ENCODE measurements around the gene ADGRG1. TPM values are rescaled to one million over a fixed set of nuclear protein-coding genes. Genes with fewer than 3 reads are reported as not detected.
"Not testable (repeated sequence)": the region's sequence is repeated elsewhere in the genome, so short reads cannot be mapped to it uniquely, and the experiment has no call there.

The ADGRG1 gene
- 10 to 100 TPM; 10.7 to 34.3 TPM for total RNA-seq

DNA sequence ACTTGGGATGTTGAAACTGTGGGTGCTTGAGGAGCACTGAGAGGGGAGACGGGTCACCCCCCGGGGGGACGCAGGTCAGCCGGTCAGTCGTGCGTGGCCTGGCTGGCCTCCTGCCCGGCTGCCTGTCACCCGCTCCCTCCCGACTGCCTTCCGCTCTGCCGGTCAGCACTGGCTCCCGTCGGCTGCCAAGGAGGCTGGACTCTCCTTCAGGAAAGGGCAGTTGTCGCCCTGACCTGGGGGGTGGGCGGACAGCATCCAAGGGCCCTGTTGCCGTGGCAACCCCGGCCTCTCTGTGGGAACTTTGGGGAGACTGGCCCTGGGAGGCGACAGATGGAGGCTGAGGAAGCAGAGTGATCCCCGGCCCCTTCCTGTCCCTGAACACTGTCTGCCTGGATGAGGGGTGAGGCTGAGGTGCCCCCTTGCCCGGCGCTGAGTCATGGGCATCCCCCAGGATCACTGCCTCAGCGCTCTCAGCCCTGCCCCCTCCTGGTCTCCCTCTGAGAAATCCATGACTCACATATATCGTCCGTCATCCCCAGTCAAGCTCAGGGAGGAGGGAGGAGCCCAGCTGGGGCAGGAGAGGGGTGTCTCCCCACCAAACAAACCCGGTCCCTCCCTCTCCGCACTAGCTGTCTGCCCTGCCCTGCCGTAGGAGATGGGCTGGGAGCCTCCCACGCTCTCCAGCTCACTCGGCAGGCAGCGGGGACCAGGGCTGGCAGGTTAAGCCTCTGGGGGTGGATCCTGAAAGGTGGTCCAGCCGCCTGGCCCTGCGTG lies at the start of gene ADGRG1:
Gene ADGRG1 (plus strand): TSS at position 623 of the 774 bp plus-strand sequence. CDS start 21,658 bp downstream, outside the sequence.
- no peaks in the 10 kb centered on the region for H3K9me3 Mint-ChIP-seq

DNA sequence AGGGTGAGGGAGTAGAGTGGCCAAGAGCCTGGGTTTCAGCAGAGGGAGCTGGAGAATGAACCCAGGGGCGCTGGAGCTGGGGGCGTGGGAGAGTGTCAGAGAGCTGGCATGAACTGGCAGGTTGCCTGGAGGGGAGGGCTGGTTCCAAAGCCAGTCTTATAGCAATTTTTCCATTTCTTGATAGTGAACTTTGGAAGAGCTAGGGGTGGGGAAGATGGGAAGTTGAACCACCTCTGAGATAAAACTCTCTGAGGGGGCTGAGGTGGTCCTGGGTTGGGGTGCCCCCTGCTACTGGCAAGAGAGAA lies 49.1 kb upstream of the ADGRG1 start:
- Mint-ChIP-seq H3K36me3 (ENCODE audit: low read depth) (peaks cover 15% of the 10 kb centered on the region), H3K4me3 (peak overlapping the region; percentile 47), H3K4me1 (peaks cover 32% of the 10 kb centered on the region), H3K27ac (peak overlapping the region; percentile 87), H3K27me3 (no peaks in the 10 kb centered on the region), H3K9me3 (no peaks in the 10 kb centered on the region)
- no peak for ATAC-seq (replicated peaks)

More for the DNA sequence above, at the start of gene ADGRG1:
- ATAC-seq (replicated peaks) = peak; percentile 95
- Mint-ChIP-seq H3K4me1 (peaks cover 20% of the 10 kb centered on the region), H3K27me3 (peaks cover 26% of the 10 kb centered on the region), H3K36me3 (ENCODE audit: low read depth) (peaks cover 4% of the 10 kb centered on the region), H3K4me3 (peak within 1 kb of the TSS; percentile 67), H3K27ac (peak within 1 kb of the TSS; percentile 76)

DNA sequence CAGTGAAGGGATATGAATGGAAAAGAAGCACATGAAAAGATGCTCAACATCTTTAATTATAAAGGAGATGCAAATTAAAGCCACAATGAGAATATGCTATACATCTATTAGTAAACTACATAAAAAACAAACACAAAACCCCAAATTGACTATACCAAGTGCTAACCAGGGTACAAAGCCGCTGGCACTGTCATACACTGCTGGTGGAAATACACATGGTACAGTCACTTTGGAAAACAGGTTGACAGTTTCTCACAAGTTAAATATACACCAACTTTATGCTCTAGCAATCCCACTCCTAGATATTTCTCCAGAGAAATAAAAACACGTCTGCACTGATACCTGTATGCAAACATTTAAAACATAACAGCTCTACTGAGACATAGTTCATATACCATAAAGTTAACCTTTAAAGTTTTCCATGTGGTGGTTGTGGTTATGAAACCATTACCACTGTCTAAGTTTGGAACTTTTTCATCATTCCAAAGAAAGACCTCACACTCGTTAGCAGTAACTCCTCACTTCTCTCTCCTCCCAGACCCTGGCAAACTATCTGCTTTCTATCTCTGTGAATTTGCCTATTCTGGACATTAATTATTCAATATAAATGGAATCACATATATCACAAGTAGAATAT lies 43.3 kb upstream of the ADGRG1 start:
- H3K36me3 Mint-ChIP-seq (ENCODE audit: low read depth) = no peaks in the 10 kb centered on the region
- peaks cover 14% of the 10 kb centered on the region for H3K4me1 Mint-ChIP-seq
- H3K9me3 Mint-ChIP-seq = no peaks in the 10 kb centered on the region
- H3K4me3 Mint-ChIP-seq = peak overlapping the region; percentile 43
- H3K27ac Mint-ChIP-seq = peak overlapping the region; percentile 86
- no peaks in the 10 kb centered on the region for H3K27me3 Mint-ChIP-seq
- peak; percentile 62 for ATAC-seq (replicated peaks)

DNA sequence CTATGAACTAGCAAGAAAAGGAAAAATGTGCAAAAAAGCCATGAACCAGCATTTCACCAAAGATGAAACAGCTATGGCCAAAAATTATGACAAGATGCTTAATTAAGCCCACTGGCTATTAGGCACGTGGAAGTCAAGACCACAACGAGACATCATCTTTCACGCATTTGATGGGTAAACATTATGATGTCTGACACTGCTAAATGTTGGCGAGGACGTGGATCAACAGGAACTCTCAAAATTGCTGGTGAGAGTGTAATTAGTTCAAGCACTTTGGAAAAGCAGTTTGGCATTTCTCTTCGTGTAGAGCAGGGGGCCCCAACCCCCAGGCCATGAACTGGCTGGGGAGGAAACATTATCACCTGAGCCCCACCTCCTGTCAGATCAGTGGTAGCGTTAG lies 39.6 kb upstream of the ADGRG1 start:
- H3K4me1 Mint-ChIP-seq = peaks cover 31% of the 10 kb centered on the region
- no peaks in the 10 kb centered on the region for H3K9me3 Mint-ChIP-seq
- H3K4me3 Mint-ChIP-seq = no peak overlapping the region
- peak overlapping the region; percentile 28 for H3K27ac Mint-ChIP-seq
- peaks cover 21% of the 10 kb centered on the region for H3K36me3 Mint-ChIP-seq (ENCODE audit: low read depth)
- H3K27me3 Mint-ChIP-seq = no peaks in the 10 kb centered on the region
- no peak for ATAC-seq (replicated peaks)

DNA sequence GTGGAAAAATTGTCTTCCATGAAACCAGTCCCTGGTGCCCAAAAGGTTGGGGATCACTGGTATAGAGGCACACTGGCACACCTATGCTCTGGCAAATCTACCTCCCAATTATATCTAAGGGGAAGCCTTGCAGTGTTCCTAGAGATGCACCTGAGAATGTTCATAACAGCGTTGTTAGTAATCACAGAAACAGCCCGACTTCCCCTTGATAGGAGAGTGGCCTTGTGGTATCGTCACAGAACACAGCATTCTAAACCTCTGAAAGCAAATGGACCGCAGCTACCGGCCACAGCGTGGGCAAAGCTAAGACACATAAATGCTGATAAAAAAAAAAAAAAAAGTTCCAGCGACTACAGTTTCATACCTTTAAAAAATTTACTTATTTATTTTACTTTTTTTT lies 39.1 kb upstream of the ADGRG1 start:
- no peaks in the 10 kb centered on the region for H3K27me3 Mint-ChIP-seq
- H3K4me1 Mint-ChIP-seq = peaks cover 31% of the 10 kb centered on the region
- H3K36me3 Mint-ChIP-seq (ENCODE audit: low read depth) = peaks cover 21% of the 10 kb centered on the region
- H3K4me3 Mint-ChIP-seq = no peak overlapping the region
- no peaks in the 10 kb centered on the region for H3K9me3 Mint-ChIP-seq
- peak overlapping the region; percentile 28 for H3K27ac Mint-ChIP-seq
- ATAC-seq (replicated peaks) = no peak

DNA sequence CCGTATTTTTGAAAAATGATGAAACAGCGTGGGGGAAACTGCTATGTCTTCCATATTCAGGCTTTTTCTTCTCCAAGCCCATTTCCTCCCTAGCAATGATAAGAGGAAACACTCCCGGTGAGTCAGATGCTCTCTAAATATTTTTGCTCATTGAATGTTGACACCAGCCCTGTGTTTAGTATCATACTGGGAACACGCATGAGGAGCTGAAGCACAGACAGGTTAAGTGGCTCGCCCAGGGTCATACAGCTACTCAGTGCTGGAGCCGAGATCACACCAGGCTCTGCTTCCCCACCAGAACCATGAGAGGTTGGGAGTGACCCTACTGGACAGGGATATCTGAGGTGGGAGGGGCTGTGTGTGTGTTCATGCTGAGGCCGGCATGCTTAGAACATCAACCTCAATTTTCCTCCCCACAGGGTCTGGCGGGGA lies 37.8 kb upstream of the ADGRG1 start:
- Mint-ChIP-seq H3K4me3 (peak overlapping the region; percentile 83), H3K4me1 (peaks cover 23% of the 10 kb centered on the region)
- peak; percentile 28 for ATAC-seq (replicated peaks)

DNA sequence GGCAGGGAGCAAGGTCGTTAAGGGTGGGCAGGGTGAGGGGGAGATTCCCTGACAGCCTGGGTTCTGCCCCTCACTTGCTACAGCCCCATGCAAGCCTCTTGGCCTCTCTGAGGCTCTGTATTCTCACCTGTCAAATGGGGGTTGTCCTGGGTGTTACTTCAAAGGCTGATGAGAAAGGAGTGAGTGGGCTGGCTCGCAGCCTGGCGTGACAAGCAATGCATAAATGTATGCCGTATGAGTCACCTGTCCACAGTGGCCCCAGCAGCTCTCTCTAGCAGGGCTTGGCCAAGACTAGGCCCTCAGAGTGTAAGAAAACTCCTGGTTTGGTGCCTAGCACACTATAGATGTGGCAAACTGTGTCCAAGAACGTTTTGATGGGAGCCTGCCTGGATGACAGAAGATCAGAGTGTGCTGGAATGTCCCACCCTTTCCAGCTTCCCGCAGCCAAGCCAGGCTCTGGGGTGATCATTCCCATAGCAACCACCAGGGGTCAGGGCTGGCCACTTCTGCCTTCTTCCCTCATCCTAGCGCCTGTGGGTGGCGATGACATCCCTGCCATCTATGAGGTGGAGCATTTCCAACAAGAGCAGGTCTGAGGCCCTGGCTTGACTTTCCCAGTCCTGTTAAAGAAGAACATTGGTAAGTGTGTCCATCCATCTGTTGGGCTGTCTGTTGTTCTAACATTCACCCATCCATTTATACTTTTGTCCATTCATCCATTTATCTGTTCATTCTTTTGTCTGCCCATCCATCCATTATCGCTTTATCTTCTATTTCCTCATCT lies 37.2 kb upstream of the ADGRG1 start:
- Mint-ChIP-seq H3K36me3 (ENCODE audit: low read depth) (peaks cover 27% of the 10 kb centered on the region), H3K9me3 (peaks cover 4% of the 10 kb centered on the region), H3K4me3 (peak overlapping the region; percentile 83), H3K27ac (peak overlapping the region; percentile 95), H3K4me1 (peaks cover 23% of the 10 kb centered on the region), H3K27me3 (no peaks in the 10 kb centered on the region)
- peak; percentile 93 for ATAC-seq (replicated peaks)

More for the DNA sequence above, 37.8 kb upstream of the ADGRG1 start:
- Mint-ChIP-seq H3K36me3 (ENCODE audit: low read depth) (peaks cover 24% of the 10 kb centered on the region), H3K27ac (peak overlapping the region; percentile 95), H3K27me3 (no peaks in the 10 kb centered on the region), H3K9me3 (peaks cover 3% of the 10 kb centered on the region)

DNA sequence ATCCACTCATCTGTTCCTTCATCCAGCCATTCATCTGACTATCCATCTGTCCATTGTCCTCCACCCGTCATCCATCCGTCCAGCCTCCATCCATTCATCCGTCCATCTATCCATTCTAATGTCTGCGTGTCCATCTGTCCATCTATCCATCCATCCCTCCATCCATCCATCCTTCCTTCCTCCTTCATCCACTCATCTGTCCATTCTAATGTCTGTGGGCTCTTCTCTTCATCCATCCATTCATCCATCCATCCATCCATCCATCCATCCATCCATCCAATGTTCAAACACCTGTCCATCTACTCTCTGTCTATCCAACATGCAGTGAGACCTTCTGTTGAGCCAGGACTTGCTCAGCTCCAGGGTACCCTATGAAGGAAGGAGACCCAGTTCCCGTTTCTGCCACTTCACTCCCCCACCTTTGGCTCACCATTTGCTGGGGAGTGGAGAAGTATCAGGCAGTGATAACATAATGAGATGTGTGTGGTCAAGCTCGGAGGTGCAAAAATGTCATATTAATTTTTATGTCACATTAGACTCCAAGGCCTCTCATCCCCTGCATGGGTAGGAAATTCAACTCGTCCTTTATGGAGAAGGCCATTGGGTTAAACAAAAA lies 36.5 kb upstream of the ADGRG1 start:
- Mint-ChIP-seq H3K4me3 (peak overlapping the region; percentile 83), H3K27me3 (no peaks in the 10 kb centered on the region), H3K36me3 (ENCODE audit: low read depth) (peaks cover 27% of the 10 kb centered on the region), H3K9me3 (peaks cover 4% of the 10 kb centered on the region), H3K27ac (peak overlapping the region; percentile 95), H3K4me1 (peaks cover 23% of the 10 kb centered on the region)
- no peak for ATAC-seq (replicated peaks)

DNA sequence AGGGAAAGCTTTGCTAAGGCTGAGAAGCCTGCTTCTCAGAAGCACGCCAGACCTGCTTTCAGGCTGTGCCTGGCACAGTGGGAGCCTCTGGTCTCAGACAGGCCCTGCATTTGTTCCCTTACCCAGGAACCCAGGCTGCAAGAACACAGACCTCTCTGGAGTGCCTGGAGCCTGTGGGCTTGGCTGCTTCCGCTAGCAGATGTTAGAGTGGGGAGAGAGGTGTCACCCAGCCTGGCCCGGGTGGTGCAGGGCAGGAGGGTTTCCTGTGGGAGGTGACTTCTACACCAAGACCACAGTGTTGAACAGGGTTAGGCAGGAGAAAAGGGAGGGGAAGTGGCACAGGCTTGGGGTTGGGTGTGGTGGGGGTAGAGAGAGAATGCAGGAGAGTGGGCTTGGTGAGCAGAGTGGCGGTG lies 35.8 kb upstream of the ADGRG1 start:
- Mint-ChIP-seq H3K9me3 (peaks cover 4% of the 10 kb centered on the region), H3K36me3 (ENCODE audit: low read depth) (peaks cover 32% of the 10 kb centered on the region), H3K27ac (peak overlapping the region; percentile 95), H3K27me3 (no peaks in the 10 kb centered on the region), H3K4me1 (peaks cover 23% of the 10 kb centered on the region), H3K4me3 (peak overlapping the region; percentile 83)
- peak; percentile 64 for ATAC-seq (replicated peaks)

DNA sequence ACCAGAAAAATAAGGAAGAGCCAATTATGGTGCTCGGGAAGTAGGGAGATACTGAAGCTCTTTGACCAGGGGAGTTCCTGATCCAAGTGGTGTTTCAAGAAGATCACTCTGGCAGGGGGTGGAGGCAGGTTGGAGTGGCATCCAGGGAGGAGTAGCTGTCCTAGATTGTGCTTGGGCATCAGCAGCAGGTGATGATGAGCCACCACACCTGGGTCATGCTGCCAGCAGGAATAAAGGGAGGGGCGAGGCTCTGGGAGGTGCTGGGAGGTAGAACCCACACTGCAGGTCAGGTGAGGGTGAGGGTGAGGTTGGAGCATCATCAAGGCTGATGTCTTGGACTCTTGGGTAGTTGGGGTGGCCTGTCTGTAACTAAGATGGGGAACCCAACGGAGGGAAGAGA lies 35.4 kb upstream of the ADGRG1 start:
- peak overlapping the region; percentile 95 for H3K27ac Mint-ChIP-seq
- H3K36me3 Mint-ChIP-seq (ENCODE audit: low read depth) = peaks cover 36% of the 10 kb centered on the region
- H3K9me3 Mint-ChIP-seq = peaks cover 4% of the 10 kb centered on the region
- peaks cover 23% of the 10 kb centered on the region for H3K4me1 Mint-ChIP-seq
- no peak for ATAC-seq (replicated peaks)
- H3K4me3 Mint-ChIP-seq = peak overlapping the region; percentile 83
- no peaks in the 10 kb centered on the region for H3K27me3 Mint-ChIP-seq

DNA sequence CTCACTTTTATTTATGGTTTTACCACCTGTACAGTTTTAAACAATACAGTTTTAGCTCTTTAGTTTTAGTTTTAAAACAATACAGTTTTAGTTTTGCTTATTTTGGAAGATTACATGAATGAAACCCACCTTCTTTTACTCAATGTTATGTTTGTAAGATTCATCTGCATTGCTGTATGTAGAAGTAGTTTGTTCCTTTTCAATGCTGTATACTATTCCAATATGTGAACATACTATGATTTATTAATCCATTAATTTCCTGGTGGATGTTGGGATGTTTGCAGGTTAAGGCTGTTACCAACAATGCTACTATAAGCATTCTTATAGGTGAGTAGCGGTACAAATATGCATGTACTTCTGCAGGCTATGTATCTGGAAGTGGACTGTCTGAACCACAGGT lies 34.4 kb upstream of the ADGRG1 start:
- Mint-ChIP-seq H3K27me3 (no peaks in the 10 kb centered on the region), H3K4me1 (peaks cover 23% of the 10 kb centered on the region), H3K36me3 (ENCODE audit: low read depth) (peaks cover 40% of the 10 kb centered on the region), H3K27ac (peak overlapping the region; percentile 95), H3K4me3 (peak overlapping the region; percentile 83), H3K9me3 (peaks cover 4% of the 10 kb centered on the region)
- no peak for ATAC-seq (replicated peaks)

DNA sequence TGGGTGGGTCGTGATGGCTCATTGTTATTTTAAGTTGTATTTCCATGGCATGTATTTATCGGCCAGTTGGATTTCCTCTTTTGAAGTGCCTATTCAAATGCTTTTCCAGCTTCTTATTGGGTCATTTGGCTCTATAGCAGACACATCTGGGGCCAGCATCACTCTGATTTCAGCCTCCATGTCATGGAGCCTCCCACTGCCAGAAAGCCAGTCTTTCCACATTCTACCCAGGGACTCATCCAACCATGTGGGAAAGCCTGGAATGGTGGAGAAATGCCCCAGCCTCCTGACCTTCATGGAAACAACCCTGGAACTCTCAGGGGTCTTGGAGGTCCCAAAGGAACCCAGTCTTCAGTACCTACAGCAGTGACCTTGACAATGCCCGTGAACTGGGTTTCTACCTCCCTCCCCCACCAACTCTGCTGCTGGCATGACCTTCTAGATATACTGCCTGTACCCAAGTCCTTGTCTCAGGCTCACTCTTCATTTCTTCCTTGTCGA lies 33.8 kb upstream of the ADGRG1 start:
- Mint-ChIP-seq H3K4me3 (no peak overlapping the region), H3K27me3 (no peaks in the 10 kb centered on the region), H3K9me3 (peaks cover 4% of the 10 kb centered on the region), H3K36me3 (ENCODE audit: low read depth) (peaks cover 46% of the 10 kb centered on the region), H3K27ac (no peak overlapping the region), H3K4me1 (peaks cover 23% of the 10 kb centered on the region)
- ATAC-seq (replicated peaks) = no peak

DNA sequence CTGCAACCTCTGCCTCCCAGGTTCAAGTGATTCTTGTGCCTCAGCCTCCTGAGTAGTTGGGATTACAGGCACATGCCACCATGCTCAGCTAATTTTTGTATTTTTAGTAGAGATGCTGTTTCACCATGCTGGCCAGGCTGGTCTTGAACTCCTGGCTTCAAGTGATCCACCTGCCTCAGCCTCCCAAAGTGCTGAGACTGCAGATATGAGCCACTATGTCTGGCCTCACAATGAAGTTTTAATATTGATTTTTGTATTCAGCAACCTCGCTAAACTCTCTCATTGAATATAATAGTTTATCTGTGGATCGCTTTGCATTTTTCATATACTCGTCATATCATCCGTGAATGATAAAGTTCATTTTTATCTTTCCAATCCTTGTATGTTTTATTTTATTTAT lies 32.2 kb upstream of the ADGRG1 start:
- not testable (repeated sequence) for H3K27me3 Mint-ChIP-seq; H3K4me3 Mint-ChIP-seq; H3K9me3 Mint-ChIP-seq; H3K27ac Mint-ChIP-seq; ATAC-seq (replicated peaks)
- peaks cover 18% of the 10 kb centered on the region for H3K4me1 Mint-ChIP-seq
- peaks cover 47% of the 10 kb centered on the region for H3K36me3 Mint-ChIP-seq (ENCODE audit: low read depth)

DNA sequence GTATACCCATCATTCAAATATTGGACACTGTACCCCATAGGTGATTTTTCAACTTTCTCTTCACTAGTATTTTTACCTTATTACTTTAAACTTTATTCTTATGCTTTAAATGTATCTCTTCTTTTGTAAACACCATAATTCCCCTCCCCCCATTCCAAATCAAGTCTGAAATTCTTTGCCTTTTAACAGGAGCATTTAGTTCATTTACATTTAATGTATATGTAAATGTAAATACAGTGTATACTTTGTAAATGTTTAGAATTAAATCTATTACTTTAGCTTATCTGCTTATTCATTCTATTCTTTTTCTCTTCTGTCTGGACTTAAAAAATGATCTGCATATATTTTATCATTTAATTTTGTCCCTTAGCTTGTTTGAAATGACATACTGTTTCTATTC lies 30.0 kb upstream of the ADGRG1 start:
- no peaks in the 10 kb centered on the region for H3K27me3 Mint-ChIP-seq
- no peak for ATAC-seq (replicated peaks)
- H3K36me3 Mint-ChIP-seq (ENCODE audit: low read depth) = peaks cover 40% of the 10 kb centered on the region
- H3K4me3 Mint-ChIP-seq = no peak overlapping the region
- H3K9me3 Mint-ChIP-seq = peaks cover 4% of the 10 kb centered on the region
- peaks cover 22% of the 10 kb centered on the region for H3K4me1 Mint-ChIP-seq
- H3K27ac Mint-ChIP-seq = no peak overlapping the region
